ENCODE data around the gene PANK3.

Gene PANK3

GRCh38 chr5:168578538-168579487, at the start of gene PANK3:
Gene PANK3, minus strand, starts transcription at chr5:168579368. Its CDS starts 85 bp downstream, at chr5:168579283.
- in situ Hi-C loops (cut with MboI; ENCODE audit: low sequenced_read_pairs), result no loop called here

- in situ Hi-C loops (cut with MboI; ENCODE audit: low sequenced_read_pairs), result no loop called here
Observed at GRCh38 chr5:168624850-168625364, 45.7 kb upstream of the PANK3 start.

- in situ Hi-C loops (cut with MboI; ENCODE audit: low sequenced_read_pairs), result no loop called here
Observed at GRCh38 chr5:168620807-168621206, 41.6 kb upstream of the PANK3 start.

- in situ Hi-C loops (cut with MboI; ENCODE audit: low sequenced_read_pairs), result no loop called here
Observed at GRCh38 chr5:168614661-168615060, 35.5 kb upstream of the PANK3 start.

- in situ Hi-C loops (cut with MboI; ENCODE audit: low sequenced_read_pairs), result no loop called here
Observed at GRCh38 chr5:168613996-168614395, 34.8 kb upstream of the PANK3 start.

- in situ Hi-C loops (cut with MboI; ENCODE audit: low sequenced_read_pairs), result no loop called here
Observed at GRCh38 chr5:168613396-168613795, 34.2 kb upstream of the PANK3 start.

GRCh38 chr5:168612996-168613395, 33.8 kb upstream of the PANK3 start:
- in situ Hi-C loops (cut with MboI; ENCODE audit: low sequenced_read_pairs), result no loop called here

GRCh38 chr5:168612123-168612522, 33.0 kb upstream of the PANK3 start:
- in situ Hi-C loops (cut with MboI; ENCODE audit: low sequenced_read_pairs), result no loop called here

- in situ Hi-C loops (cut with MboI; ENCODE audit: low sequenced_read_pairs), result no loop called here
Observed at GRCh38 chr5:168611165-168611564, 32.0 kb upstream of the PANK3 start.

- in situ Hi-C loops (cut with MboI; ENCODE audit: low sequenced_read_pairs), result no loop called here
Observed at GRCh38 chr5:168609806-168610482, 30.8 kb upstream of the PANK3 start.

- in situ Hi-C loops (cut with MboI; ENCODE audit: low sequenced_read_pairs), result no loop called here
Observed at GRCh38 chr5:168608821-168609220, 29.7 kb upstream of the PANK3 start.

- in situ Hi-C loops (cut with MboI; ENCODE audit: low sequenced_read_pairs), result no loop called here
Observed at GRCh38 chr5:168608386-168608785, 29.2 kb upstream of the PANK3 start.

GRCh38 chr5:168607946-168608345, 28.8 kb upstream of the PANK3 start:
- in situ Hi-C loops (cut with MboI; ENCODE audit: low sequenced_read_pairs), result no loop called here

GRCh38 chr5:168606562-168606961, 27.4 kb upstream of the PANK3 start:
- in situ Hi-C loops (cut with MboI; ENCODE audit: low sequenced_read_pairs), result no loop called here

GRCh38 chr5:168604436-168604835, 25.3 kb upstream of the PANK3 start:
- in situ Hi-C loops (cut with MboI; ENCODE audit: low sequenced_read_pairs), result no loop called here

GRCh38 chr5:168603746-168604145, 24.6 kb upstream of the PANK3 start:
- in situ Hi-C loops (cut with MboI; ENCODE audit: low sequenced_read_pairs), result no loop called here

GRCh38 chr5:168602517-168602916, 23.3 kb upstream of the PANK3 start:
- in situ Hi-C loops (cut with MboI; ENCODE audit: low sequenced_read_pairs), result no loop called here

- in situ Hi-C loops (cut with MboI; ENCODE audit: low sequenced_read_pairs), result no loop called here
Observed at GRCh38 chr5:168601972-168602371, 22.8 kb upstream of the PANK3 start.

- in situ Hi-C loops (cut with MboI; ENCODE audit: low sequenced_read_pairs), result no loop called here
Observed at GRCh38 chr5:168600409-168600808, 21.2 kb upstream of the PANK3 start.

- in situ Hi-C loops (cut with MboI; ENCODE audit: low sequenced_read_pairs), result no loop called here
Observed at GRCh38 chr5:168599826-168600225, 20.7 kb upstream of the PANK3 start.

- in situ Hi-C loops (cut with MboI; ENCODE audit: low sequenced_read_pairs), result no loop called here
Observed at GRCh38 chr5:168598639-168599038, 19.5 kb upstream of the PANK3 start.

- in situ Hi-C loops (cut with MboI; ENCODE audit: low sequenced_read_pairs), result no loop called here
Observed at GRCh38 chr5:168596927-168597326, 17.8 kb upstream of the PANK3 start.

All from hTERT RPE-1 (cell line).